GM18499 (cell line): ENCODE data around the gene PGP.
"Not testable (repeated sequence)": the region's sequence is repeated elsewhere in the genome, so short reads cannot be mapped to it uniquely, and the experiment has no call there.

Experiments
- ATAC-seq: cut with Tn5 transposase; IDR thresholded peaks from one replicate; pipeline ENCODE4 v1.9.1; 2021; ENCODE audit warnings: moderate number of reproducible peaks; ENCODE audit not compliant: insufficient read depth, unreplicated experiment

Gene PGP, protein sequence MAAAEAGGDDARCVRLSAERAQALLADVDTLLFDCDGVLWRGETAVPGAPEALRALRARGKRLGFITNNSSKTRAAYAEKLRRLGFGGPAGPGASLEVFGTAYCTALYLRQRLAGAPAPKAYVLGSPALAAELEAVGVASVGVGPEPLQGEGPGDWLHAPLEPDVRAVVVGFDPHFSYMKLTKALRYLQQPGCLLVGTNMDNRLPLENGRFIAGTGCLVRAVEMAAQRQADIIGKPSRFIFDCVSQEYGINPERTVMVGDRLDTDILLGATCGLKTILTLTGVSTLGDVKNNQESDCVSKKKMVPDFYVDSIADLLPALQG

DNA sequence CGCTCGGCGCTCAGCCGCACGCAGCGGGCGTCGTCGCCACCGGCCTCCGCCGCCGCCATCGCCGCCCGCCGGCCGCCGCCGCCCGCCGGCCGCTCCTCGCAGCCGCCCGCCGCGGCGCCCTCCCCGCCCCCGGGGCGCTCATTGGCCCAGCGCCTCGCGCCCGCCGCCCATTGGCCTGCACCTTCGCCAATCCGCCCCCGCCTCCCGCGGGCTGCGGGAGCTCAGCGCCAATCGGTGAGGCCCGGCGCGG lies at the start of gene PGP:
Gene PGP, minus strand, starts transcription at position 122 of the 250 bp plus-strand sequence. Its CDS starts 63 bp downstream, at position 59.
- ATAC-seq, result peak; percentile 60

DNA sequence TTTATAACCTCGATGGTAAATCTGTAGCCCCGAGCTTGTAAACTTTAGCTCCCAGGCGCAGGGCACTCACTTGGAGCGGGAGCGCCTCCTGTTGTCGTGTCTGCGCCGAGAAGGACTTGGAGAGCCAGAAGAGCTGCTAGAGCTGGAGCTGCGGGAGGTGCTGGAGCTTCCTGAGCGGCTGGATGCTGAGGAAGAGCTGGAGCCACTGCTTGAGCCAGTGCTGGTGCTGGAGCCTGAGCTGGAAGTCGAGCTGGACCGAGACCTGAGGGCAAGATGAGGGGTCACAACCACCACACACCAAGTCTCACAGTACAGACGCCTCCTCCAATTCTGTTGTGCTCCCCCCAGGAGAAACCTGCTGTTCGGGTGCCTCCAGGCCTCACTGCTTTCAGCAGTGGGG lies 48.4 kb upstream of the PGP start:
- not testable (repeated sequence) for ATAC-seq

DNA sequence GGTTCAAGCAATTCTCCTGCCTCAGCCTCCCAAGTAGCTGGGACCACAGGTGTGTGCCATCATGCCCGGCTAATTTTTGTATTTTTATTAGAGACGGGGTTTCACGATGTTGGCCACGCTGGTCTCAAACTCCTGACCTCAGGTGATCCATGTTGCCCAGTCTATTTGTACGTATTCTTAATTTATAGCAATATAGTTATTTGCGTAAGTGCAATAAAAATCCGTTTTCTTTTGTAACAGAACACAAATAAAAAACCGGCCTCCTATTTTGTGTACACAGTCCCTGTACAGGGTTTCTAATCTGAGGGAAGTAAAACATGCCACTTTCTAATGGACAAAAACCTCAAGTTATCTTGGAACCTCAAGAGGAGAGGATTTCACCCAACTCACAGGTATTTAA lies 45.6 kb upstream of the PGP start:
- no peak for ATAC-seq

DNA sequence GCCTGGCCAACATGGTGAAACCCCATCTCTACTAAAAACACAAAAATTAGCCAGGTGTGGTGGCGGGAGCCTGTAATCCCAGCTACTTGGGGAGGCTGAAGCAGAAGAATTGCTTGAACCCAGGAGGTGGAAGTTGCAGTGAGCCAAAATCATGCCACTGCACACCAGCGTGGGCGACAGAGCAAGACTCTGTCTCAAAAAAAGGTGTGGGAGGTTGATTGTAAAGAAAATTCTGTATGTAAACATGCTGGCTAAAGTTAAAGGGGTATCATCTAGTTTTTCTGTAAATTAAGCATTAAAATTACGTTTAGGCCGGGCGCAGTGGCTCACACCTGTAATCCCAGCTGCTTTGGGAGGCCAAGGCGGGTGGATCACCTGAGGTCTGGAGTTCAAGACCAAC lies 43.9 kb upstream of the PGP start:
- not testable (repeated sequence) for ATAC-seq

DNA sequence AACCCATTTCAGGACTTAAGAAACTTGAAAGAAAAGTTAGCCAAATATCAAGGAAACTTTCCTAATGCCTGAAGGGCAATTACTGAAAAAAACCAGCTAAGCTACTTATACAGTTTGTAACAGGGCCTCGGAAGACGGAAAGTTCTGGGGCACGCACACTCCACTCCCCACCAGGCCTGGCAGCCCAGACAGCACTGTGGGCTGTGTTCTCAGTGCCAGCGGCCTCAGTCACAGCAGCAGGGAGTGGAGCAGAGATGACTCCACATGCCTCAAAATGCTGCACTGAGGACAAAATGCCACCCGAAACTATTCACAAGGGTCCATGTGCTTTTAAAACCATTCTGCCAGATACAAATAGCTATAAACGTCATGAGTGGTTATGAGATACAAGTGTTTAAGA lies 43.1 kb upstream of the PGP start:
- no peak for ATAC-seq

DNA sequence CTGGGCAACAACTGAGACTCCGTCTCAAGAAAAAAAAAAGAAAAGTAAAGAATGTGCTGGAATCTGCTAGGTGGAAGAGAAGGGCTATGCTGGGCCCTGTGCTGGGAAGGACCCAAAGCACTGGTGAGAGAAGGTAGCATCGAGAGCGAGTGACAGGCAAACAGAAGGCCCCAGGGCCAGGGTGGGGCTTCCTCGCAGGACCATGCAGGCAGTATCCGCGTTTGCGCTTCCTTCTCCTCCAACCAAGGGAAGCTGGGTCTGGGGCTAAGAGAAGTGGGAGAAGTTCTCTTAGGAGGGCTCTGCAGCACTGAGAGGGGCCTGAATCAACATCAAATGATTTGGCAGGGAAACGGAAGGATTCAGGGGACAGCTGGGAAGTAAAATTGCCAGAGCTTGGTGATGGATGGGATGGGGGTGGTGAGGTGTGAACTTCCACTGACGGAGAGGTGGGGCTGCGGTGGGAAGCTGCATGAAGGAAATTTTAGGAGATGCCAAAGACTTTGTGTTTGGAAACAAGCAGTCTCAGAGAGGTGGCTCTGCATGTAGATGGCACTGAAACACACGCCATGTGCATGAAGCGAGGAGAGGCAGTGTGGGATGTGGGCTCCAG lies 42.0 kb upstream of the PGP start:
- ATAC-seq, result no peak

DNA sequence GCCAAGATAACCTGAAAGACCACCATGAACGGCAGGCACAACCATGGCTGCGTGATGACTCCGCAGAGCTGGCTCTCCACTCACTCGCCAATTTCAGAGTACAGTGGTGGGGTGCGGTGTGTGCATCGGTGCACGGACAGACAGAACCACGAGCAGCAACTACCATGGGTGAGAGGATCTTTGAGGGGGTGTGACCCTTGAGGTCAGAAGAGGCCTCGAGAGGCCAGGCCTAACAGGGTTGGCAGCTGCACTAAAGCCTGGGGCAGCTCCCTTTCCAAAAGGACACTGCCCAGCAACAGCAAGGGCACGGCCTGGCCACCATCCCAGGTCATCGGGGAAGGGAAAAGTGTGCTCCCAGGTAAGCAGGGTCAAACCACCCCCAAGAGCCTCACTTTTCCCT lies 38.7 kb upstream of the PGP start:
- no peak for ATAC-seq

DNA sequence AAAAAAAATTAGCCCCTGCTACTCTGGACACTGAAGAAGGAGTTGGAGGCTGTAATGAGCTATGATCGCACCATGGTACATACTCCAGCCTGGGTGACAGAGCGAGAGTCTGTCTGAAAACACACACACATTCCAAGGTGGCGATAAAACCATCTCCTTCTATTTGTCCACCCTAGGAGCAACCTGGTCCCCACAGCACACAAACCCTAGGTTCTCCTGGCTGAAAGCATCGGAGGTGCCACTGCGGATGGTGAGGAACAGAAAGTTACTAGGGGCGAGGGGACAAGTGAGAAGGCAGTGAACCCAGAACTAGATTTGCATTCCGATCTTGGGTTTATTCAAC lies 38.1 kb upstream of the PGP start:
- ATAC-seq, result no peak

DNA sequence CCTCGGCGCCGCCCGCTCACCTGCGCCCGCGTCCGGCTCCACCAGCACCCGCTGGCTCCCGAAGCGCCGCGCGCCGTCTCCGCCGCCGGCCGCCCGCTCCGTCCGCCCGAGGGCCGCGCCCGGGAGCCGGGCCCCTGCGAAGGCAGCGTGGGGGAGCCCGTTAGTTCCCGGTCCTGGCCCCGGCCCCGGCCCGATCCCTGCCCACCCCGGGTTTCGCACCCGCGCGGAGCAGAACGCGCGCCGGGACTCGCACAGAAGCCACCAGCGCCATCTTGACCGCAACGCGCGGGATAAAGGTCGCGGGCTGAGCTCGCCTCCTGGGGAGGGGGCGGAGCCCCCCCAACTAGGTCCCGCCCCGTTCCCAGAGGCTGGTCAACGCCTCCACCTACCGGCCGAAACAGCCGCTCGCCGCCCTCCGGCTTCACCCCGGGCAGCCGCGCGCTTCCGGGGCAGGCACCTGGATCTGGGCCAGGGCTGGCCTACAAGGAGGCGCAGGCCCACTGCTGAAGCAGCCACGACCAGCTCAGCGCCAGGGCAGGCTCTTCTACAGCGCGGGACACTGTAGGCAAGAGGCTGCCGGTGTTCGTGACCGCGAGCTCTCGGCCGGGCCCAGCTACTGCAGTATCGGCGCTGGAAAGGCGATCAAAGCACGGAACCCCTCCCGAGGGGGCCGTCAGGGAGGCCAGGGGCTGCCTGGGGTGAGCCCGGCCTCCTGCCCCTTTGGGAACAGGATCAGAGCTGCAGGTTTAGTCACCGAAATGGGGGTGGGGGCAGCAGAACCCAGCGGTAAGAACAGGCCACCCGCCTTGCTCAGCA lies 36.9 kb upstream of the PGP start, which contains the start of gene ECI1:
Gene ECI1, minus strand, starts transcription at position 292 of the 816 bp plus-strand sequence. Its CDS starts 21 bp downstream, at position 271.
- ATAC-seq, result peak; percentile 53

DNA sequence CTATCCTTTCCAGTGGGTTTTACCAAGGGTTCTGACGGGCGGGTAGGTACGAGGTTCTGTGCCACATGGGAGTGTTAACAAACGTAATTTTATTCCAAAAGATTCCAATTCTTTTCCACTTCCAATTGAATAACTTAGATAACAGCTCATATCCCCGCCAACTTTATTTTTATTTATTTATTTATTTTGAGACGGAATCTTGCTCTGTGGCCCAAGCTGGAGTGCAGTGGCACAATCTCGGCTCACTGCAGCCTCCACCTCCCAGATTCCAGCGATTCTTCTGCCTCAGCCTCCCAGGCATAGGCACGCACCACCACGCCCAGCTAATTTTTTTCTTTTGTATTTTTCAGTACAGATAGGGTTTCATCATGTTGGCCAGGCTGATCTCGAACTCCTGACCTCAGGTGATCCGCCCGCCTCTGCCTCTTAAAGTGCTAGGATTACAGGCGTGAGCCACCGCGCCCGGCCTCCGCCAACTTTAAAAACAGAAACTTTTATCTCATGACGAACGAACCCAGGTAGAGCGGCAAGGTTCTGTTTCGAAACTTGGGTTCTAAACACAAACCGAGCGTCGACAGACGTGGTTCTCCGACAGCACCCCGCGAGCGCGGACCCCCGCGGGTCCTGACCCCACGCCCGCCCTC lies 36.1 kb upstream of the PGP start:
- peak; percentile 3 for ATAC-seq

DNA sequence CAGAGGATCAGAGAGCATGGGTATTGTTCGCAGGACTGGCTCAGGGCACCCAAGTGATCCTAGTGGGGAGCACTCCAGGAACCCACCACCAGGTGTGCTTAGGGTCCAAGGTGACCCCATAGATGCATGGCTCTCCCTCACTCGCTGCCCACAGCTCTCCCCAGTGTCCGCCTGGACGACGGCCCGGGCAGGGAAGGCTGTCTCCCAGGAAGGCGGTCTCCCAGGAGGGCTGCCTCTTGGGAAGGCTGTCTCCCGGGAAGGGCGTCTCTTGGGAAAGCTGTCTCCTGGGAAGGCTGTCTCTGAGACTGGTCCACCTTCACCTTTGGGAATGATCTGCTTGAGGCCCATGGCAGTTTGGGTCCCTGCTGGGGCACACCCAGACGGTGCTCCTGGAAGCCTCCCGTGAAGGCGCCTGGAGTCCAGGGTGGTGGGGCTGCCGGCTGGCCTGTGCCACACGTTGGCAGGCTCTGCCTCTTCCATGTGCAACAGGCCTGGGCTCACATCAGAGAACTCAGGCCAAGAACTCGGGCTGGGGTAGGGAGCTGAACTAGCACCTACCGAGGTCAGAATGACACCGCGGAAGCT lies 31.8 kb upstream of the PGP start:
- no peak for ATAC-seq

DNA sequence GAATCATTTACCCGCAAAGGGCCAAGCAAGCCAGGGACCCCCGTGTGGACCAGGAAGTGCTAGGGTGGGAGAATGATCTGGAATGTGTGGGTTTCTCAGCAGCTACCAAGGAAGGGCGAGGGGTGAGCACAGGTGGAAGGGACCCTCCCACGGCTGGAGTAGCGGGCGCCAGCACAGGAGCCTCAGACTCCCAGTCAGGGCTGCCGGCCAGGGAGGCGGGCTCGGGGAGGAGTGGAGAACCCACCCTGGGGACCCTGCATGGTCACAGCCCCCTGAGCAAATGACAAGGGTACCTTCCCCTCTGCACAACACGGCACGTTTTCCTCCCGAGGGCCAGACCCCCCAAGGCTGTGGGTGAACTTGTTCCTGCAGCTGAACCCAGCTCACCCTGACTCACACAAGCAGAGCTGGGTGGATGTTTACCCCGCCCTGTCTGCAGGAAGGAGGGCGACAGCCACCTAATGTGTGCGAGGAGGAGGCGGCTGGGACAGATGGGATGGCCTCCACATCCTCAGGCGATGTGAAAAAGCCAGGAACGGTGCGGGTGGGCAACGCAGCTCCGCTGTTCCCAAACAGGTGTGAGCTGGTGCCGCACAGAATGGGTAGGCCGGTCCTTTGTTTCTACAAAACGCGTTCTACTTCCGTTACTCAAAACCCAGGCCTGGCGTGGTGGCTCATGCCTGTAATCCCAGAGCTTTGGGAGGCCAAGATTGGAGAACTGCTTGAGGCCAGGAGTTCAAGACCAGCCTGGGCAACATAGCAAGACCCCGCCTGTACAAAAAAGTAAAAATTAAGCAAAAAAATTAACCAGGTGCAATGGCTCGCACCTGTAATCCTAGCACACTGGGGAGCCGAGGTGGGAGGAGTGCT lies 30.5 kb upstream of the PGP start:
- ATAC-seq, result no peak

DNA sequence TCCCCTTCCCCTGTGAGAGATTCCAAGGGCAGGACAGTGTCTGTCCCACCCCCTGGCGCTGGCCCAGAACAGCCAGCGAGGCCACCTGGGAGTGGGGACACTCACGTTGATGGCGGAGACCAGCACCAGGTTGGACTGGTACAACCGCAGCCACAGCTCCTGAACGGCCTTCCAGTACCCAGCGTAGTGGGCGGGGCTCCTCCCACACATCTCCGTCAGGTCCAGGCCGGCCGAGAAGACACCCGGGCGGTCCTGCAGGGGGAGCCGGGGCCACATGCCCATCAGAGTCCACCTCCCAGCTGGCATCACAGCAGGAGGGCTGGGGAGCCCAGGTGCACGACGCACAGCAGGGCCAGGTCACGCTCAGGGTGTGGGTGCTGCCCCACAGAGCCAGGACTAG lies 29.7 kb upstream of the PGP start:
- ATAC-seq, result no peak

DNA sequence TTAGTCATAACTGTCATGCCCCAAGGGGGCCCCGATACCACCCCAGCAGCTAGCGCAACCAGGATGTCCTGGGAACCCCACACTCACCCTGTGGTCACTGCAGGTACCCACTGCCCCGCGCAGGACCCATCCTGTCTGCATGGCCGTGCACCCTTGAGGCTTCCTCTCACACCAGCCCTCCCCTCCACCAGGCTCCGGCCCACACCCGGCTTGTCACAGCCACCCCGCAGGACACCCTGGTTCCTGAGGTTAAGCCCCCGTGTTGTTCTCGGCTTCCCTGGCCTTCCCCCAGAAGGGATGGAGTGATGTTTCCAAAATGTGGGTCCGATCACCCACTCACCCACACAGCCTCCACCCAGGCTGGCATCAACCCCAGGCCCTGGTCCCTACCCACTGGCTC lies 29.1 kb upstream of the PGP start:
- no peak for ATAC-seq

DNA sequence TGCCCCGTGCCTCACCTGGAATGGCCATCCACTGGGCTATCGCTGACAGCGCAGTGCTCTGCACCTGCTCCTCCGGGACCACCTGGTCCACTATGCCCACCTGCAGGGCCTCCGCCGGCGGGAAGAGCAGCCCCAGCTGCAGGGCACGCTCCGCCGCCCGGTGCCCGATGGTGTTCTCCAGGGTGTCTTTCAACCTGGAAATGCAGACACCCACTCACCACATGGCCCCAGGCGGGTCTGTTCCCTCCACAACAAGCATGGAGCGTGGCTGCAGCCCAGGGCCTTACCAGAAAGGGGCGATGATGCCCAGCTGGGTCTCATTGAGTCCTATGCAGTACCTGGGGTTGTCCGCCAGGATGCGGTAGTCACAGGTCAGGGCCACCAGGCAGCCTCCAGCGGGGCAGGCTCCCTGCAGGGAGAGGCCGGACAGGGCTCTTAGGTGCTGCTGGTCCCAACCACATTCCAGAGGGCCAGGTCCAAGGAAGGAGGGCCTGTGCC lies 28.4 kb upstream of the PGP start:
- ATAC-seq, result no peak

DNA sequence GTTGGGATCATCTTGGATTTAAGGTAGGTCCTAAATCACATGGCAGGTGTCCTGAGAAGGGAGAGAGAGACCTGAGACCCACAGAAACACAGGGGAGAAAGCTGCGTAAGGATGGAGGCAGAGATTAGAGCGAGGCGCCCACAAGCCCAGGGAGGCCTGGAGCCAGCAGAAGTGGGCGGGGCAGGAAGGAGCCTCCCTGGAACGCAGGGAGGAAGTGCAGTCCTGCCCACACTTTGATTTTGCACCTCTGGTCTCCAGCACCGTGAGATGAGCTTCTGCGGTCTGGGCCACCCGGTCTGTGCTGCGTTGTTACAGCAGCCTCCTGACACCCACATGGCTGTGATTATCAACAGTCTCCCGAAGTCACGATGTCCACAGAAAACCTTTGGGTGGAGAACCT lies 28.0 kb upstream of the PGP start:
- ATAC-seq, result no peak

DNA sequence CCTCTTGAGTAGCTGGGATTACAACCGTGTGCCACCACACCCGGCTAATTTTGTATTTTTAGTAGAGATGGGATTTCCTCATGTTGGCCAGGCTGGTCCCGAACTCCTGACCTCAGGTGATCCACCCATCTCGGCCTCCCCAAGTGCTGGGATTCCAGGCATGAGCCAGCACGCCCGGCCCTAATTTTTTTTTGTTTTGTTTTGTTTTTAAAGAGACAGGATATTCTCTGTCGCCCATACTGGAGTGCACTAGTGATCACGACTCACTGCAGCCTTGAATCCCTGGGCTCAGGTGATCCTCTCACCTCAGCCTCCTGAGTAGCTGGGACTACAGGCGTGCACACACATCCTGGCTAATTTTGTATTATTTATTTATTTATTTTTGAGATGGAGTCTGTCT lies 25.7 kb upstream of the PGP start:
- ATAC-seq, result not testable (repeated sequence)

DNA sequence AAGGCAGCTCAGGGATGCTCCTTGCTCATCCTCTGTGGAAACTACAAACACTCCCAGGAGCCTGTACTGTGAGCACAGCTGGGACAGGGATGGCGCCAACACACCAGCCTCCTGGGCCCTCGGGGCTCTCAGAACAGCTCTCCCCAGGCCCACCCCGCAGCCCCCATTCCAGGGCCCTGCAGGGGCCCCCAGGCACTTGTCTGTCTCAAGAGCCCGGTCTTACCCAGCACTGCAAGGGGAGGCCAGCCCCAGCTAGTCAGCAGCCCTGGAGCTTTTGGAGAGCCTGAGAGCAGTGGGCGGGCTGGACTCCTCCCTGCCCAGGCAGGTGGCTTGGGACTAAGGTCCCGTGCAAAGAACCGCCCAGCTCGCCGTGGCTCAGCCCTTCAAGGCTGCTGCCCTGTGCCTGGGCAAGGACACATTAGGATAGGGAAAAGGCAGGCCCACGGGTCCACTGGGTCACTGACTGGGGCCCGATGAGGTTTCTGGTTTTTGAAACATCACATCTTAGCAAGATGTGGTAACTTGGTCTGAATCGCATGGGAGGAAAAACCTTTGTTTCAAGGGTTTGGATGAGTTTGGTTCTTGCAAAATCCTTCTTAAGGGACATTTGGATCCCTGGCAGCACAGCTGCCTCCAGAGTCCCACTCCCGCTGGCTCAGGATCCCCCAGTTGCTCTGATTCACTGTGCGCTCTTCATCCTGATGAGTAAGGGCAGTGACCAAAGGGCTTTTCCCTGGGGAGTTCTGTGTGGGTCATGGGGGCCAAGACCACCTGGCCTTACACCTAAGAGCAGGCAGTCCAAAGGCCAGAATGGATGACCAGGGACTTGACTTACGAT lies 24.4 kb upstream of the PGP start:
- ATAC-seq, result no peak
